AG08395 (cell line): ENCODE data around the gene CHERP.
"Not testable (repeated sequence)": the region's sequence is repeated elsewhere in the genome, so short reads cannot be mapped to it uniquely, and the experiment has no call there.

ENCODE experiments used
- DNase-seq: peaks from one replicate; pipeline ENCODE4 v3.0.0; 2012; ENCODE audit warnings: mixed read lengths, low spot score

The CHERP gene

DNA sequence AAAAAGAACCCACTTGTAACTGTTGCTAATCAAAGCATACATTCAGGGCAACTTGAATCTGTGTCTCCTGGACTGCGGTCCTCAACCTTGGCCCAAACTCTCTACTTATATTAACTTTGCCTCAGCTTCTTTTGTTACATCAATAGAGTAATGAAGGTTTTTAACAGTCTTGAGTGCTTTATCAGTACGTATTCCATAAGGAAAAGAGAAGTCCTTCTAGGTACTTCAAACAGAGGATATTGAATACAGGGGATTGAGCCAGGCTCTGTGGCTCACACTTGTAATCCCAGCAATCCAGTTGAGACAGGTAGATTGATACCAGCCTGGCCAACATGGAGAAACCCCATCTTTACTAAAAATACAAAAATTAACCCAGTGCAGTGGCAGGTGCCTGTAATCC lies 69.2 kb downstream of the CHERP start:
- DNase-seq, result no peak

DNA sequence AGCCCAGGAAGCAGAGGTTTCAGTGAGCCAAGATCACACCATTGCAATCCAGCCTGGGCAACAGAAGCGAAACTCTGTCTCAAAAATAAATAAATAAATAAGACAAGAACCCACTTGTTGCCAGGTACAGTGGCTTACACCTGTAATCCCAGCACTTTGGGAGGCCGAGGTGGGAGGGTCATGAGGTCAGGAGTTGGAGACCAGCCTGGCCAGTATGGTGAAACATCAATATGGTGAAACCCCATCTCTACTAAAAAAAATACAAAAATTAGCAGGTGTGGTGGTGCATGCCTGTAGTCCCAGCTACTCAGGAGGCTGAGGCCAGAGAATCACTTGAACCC lies 69.7 kb downstream of the CHERP start:
- not testable (repeated sequence) for DNase-seq

DNA sequence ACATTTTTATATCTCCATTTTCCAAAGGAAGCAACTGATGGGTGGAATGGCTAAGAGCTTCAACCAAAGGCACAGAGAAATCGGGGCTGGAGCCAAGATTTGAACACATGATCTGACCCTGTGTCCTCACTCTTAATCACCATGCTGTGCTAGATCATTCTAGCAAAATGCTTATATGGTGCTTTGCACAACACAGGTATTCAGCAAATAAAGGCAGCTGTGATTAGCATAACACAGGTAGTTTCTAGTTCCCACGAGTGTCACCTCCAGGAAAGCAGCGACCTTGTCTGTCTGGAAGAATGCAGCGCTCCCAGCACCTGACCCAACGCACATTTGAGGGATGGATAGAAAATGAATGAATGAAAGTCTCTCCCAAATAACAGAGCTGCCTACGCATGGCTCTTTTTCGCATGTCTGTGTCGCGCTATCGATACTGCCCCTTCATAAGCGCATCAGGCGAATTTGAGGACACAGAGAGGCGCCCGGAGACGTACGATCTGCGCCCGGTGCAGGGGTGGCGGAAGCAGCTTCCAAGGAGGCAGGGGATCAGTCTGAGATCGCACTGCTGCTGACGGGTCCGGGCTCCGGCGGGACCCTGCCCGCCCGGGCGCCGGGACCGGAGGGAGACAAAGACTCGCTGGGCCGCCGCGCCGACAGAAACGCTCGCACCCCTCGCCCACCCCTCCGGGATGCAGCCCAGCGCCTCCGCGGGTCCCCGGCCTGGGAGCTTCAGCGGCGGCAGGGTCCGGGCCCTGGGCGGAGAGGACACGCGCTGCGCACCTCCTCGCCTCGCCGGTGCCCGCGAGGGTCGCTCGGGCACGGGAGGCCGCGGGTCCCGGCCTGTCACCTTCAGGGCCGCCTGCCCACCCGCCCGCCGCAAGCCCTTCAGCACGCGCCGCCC lies 71.1 kb downstream of the CHERP start:
- peak; percentile 50 for DNase-seq

DNA sequence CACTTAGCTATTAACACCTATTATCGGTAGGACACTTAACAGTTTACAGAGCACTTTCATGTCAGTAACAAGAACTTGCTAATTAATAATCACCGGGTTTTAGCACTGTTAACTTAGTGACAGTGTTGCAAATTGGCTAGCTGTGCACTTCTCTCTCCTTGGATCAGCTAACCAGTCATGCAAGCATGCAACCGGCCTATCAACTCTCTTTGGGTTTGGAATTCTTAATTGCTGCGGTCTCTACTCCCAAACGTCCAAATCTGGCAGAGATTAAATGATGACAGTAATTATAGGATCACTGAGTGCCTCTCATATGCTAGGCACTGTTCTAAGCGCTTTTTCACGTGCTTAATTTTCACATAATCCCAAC lies 71.7 kb downstream of the CHERP start:
- DNase-seq, result peak; percentile 27
